DMS153 (cell line): ENCODE results near the gene PRXL2B.
A peak's percentile ranks its signal among the peaks of the same experiment; 100 is the strongest.

Source experiments
- DNase-seq: peaks from one replicate; lab custom pipeline; 2025; lab: John Stamatoyannopoulos, UW

The PRXL2B gene

GRCh38 chr1:2598329-2598931, 11.9 kb downstream of the PRXL2B start:
- DNase-seq, result no peak

- no peak for DNase-seq
These were observed 15.2 kb downstream of the PRXL2B start for GRCh38 chr1:2601721-2602303.

GRCh38 chr1:2602311-2602835, 15.8 kb downstream of the PRXL2B start:
- no peak for DNase-seq

GRCh38 chr1:2602866-2603520, 16.4 kb downstream of the PRXL2B start:
- no peak for DNase-seq

GRCh38 chr1:2603521-2604155, 17.1 kb downstream of the PRXL2B start:
- no peak for DNase-seq

- no peak for DNase-seq
These were observed 17.7 kb downstream of the PRXL2B start for GRCh38 chr1:2604156-2604843.

GRCh38 chr1:2604844-2605508, 18.4 kb downstream of the PRXL2B start:
- no peak for DNase-seq

- DNase-seq, result no peak
These were observed 19.2 kb downstream of the PRXL2B start for GRCh38 chr1:2605509-2606395.

GRCh38 chr1:2606396-2606880, 19.9 kb downstream of the PRXL2B start:
- DNase-seq, result no peak

GRCh38 chr1:2606881-2607621, 20.5 kb downstream of the PRXL2B start:
- DNase-seq, result no peak

- DNase-seq, result no peak
These were observed 21.1 kb downstream of the PRXL2B start for GRCh38 chr1:2607641-2608091.

GRCh38 chr1:2609319-2610035, 22.9 kb downstream of the PRXL2B start:
- DNase-seq, result no peak

- DNase-seq, result no peak
These were observed 23.7 kb downstream of the PRXL2B start for GRCh38 chr1:2610036-2610959.

- DNase-seq, result peak; percentile 91
These were observed 24.5 kb downstream of the PRXL2B start for GRCh38 chr1:2611031-2611501.

GRCh38 chr1:2611621-2612437, 25.3 kb downstream of the PRXL2B start:
- peak; percentile 33 for DNase-seq

GRCh38 chr1:2612591-2613365, 26.2 kb downstream of the PRXL2B start:
- DNase-seq, result no peak
